GM23338 (cell line): ENCODE results near the gene TMEM161B. TPM values are rescaled to one million over a fixed set of nuclear protein-coding genes. Genes with fewer than 3 reads are reported as not detected.

Experiments
- ATAC-seq: fragments of 200-7000 bp; cut with Tn5 transposase; 3 replicates; pipeline ENCODE4 v1.9.1; 2020
- DNase-seq: peaks from one replicate; pipeline ENCODE4 v3.0.0-alpha.2; 2015; ENCODE audit warnings: low spot score
- H2AFZ ChIP-seq: fragments of 200-600 bp; sonication (generic); 2 replicates; pipeline ENCODE4 v1.8.0; 2016; ENCODE audit warnings: antibody characterized with exemption, mild to moderate bottlenecking, moderate library complexity
- H3F3A ChIP-seq: fragments of 200-600 bp; sonication (generic); replicated peaks from 2 replicates; pipeline ENCODE4 v1.8.0; 2017; ENCODE audit warnings: antibody characterized with exemption, mixed run types, low read depth
- H3K27ac ChIP-seq: fragments of 200-600 bp; sonication (generic); 2 replicates; pipeline ENCODE4 v1.6.1; 2016; ENCODE audit warnings: low read depth
- H3K27me3 ChIP-seq: fragments of 200-600 bp; sonication (generic); 2 replicates; pipeline ENCODE4 v1.8.0; 2016; ENCODE audit warnings: mild to moderate bottlenecking, mixed run types, moderate library complexity; ENCODE audit not compliant: insufficient read depth
- H3K36me3 ChIP-seq: fragments of 200-600 bp; sonication (generic); 2 replicates; pipeline ENCODE4 v1.8.0; 2016; ENCODE audit warnings: mild to moderate bottlenecking; ENCODE audit not compliant: insufficient read depth
- H3K4me1 ChIP-seq: fragments of 200-600 bp; sonication (generic); 2 replicates; pipeline ENCODE4 v1.8.0; 2016; ENCODE audit warnings: mild to moderate bottlenecking, moderate library complexity; ENCODE audit not compliant: insufficient read depth
- H3K4me2 ChIP-seq: fragments of 200-600 bp; sonication (generic); 2 replicates; pipeline ENCODE4 v1.7.1; 2017; ENCODE audit warnings: mixed run types
- H3K4me3 ChIP-seq: fragments of 200-600 bp; sonication (generic); 2 replicates; pipeline ENCODE4 v1.6.1; 2016; ENCODE audit warnings: mixed run types
- H3K79me2 ChIP-seq: fragments of 200-600 bp; sonication (generic); replicated peaks from 2 replicates; pipeline ENCODE4 v1.8.0; 2017; ENCODE audit warnings: mild to moderate bottlenecking; ENCODE audit not compliant: insufficient read depth
- H3K9me2 ChIP-seq: fragments of 200-600 bp; sonication (generic); 2 replicates; pipeline ENCODE4 v1.8.0; 2017; ENCODE audit not compliant: insufficient read depth
- H4K20me1 ChIP-seq: fragments of 200-600 bp; sonication (generic); replicated peaks from 2 replicates; pipeline ENCODE4 v1.8.0; 2017; ENCODE audit warnings: mild to moderate bottlenecking; ENCODE audit not compliant: insufficient read depth
- H3K27ac Mint-ChIP-seq: 2 replicates; pipeline ENCODE4 v1.8.0; 2020; ENCODE audit warnings: inconsistent platforms, mild to moderate bottlenecking, moderate library complexity, mixed read lengths
- H3K27me3 Mint-ChIP-seq: 3 replicates; pipeline ENCODE4 v1.8.0; 2022; ENCODE audit warnings: low read depth, mild to moderate bottlenecking, moderate library complexity, mixed read lengths, inconsistent platforms; ENCODE audit not compliant: insufficient read depth, poor library complexity
- H3K36me3 Mint-ChIP-seq: 3 replicates; pipeline ENCODE4 v1.8.0; 2021; ENCODE audit warnings: low read depth, mild to moderate bottlenecking, inconsistent platforms, moderate library complexity, mixed read lengths
- H3K4me1 Mint-ChIP-seq: 3 replicates; pipeline ENCODE4 v1.8.0; 2020; ENCODE audit warnings: mild to moderate bottlenecking, inconsistent platforms, mixed read lengths
- H3K4me3 Mint-ChIP-seq: 3 replicates; pipeline ENCODE4 v1.8.0; 2021; ENCODE audit warnings: moderate library complexity, mild to moderate bottlenecking, inconsistent platforms, mixed read lengths
- H3K9me3 Mint-ChIP-seq: 3 replicates; pipeline ENCODE4 v1.8.0; 2020; ENCODE audit warnings: moderate library complexity, mild to moderate bottlenecking, inconsistent platforms, mixed read lengths
- CREB1 ChIP-seq: fragments of 250-450 bp; sonication (Bioruptor Pico); IDR thresholded peaks from 2 replicates; pipeline ENCODE4 v1.5.0; 2020; ENCODE audit warnings: low read depth, mild to moderate bottlenecking, moderate library complexity
- CTCF ChIP-seq, 2 experiments: fragments of 200-600 bp in 1 of 2; sonication (generic) in 1 of 2; conservative IDR thresholded peaks; 2 replicates each; pipeline versions ENCODE4 v1.5.1 to v1.6.1; 2016 to 2017; ENCODE audit warnings: antibody characterized with exemption in 2 of 2, low read depth in 2 of 2, mild to moderate bottlenecking in 2 of 2, moderate library complexity in 1 of 2
- ETS1 ChIP-seq: IDR thresholded peaks from 2 replicates; pipeline ENCODE4 v1.6.1; 2016; ENCODE audit warnings: antibody characterized with exemption
- EZH2 ChIP-seq: fragments of 200-600 bp; sonication (generic); IDR thresholded peaks from one replicate; pipeline ENCODE4 v1.8.0; 2017; ENCODE audit warnings: antibody characterized with exemption, mild to moderate bottlenecking, low read depth; ENCODE audit not compliant: unreplicated experiment
- EZH2phosphoT487 ChIP-seq: fragments of 200-600 bp; sonication (generic); IDR thresholded peaks from one replicate; pipeline ENCODE4 v1.8.1; 2018; ENCODE audit warnings: antibody characterized with exemption; ENCODE audit not compliant: unreplicated experiment
- JUNB ChIP-seq: IDR thresholded peaks from one replicate; pipeline ENCODE4 v1.6.1; 2016; ENCODE audit warnings: antibody characterized with exemption; ENCODE audit not compliant: unreplicated experiment
- NANOG ChIP-seq: IDR thresholded peaks from 2 replicates; pipeline ENCODE4 v1.6.1; 2016; ENCODE audit warnings: antibody characterized with exemption, borderline replicate concordance
- POLR2AphosphoS5 ChIP-seq: IDR thresholded peaks from 2 replicates; pipeline ENCODE4 v1.6.1; 2016; ENCODE audit warnings: antibody characterized with exemption, low read depth
- STAT1 ChIP-seq: IDR thresholded peaks from one replicate; pipeline ENCODE4 v1.6.1; 2016; ENCODE audit warnings: antibody characterized with exemption; ENCODE audit not compliant: unreplicated experiment
- ZNF114 ChIP-seq: fragments of 250-450 bp; sonication (Bioruptor Pico); IDR thresholded peaks from 2 replicates; pipeline ENCODE4 v1.5.0; 2020; ENCODE audit warnings: mild to moderate bottlenecking, moderate library complexity
- ZNF462 ChIP-seq: fragments of 250-450 bp; sonication (Bioruptor Pico); IDR thresholded peaks from 2 replicates; pipeline ENCODE4 v1.5.0; 2020; ENCODE audit warnings: mild to moderate bottlenecking, moderate library complexity
- polyA plus RNA-seq: library from polyadenylated mRNA; unstranded; fragments of >200 nt; fragmentation: Nextera tagmentation; extraction: Ambion mirVana; gene quantifications from 2 replicates; pipeline ENCODE4 v1.2.1, GENCODE V29; 2016
- total RNA-seq: library from RNA; depleted of rRNA; stranded (reverse); fragments of >200 nt; shearing (Covaris generic); gene quantifications from 2 replicates; pipeline ENCODE4 v1.2.3, GENCODE V29; 2014

TMEM161B gene
- total and polyA plus RNA-seq, 2 experiments from 2014 or later, result 11.9 to 25.5 TPM

GRCh38 chr5:88288528-88289197 is 20.0 kb upstream of the TMEM161B start (continued):
- TF ChIP-seq EZH2phosphoT487 (no peak), JUNB (no peak), NANOG (no peak), CREB1 (CRISPR knock-in tag) (no peak)

- peaks cover 5% of the 10 kb centered on the region; the same call in 1 of the 3 replicates for H3K36me3 Mint-ChIP-seq
- H3K4me1 Mint-ChIP-seq, result peaks cover 8% of the 10 kb centered on the region; the same call in 2 of the 3 replicates
- H3K4me3 ChIP-seq, result no peak overlapping the region
Measured at GRCh38 chr5:88287846-88288527, 19.3 kb upstream of the TMEM161B start.

More at GRCh38 chr5:88287846-88288527, 19.3 kb upstream of the TMEM161B start:
- H3K9me2 ChIP-seq, result no peaks in the 10 kb centered on the region
- H3K9me3 Mint-ChIP-seq, result no peaks in the 10 kb centered on the region
- H3K27me3 Mint-ChIP-seq, result no peaks in the 10 kb centered on the region
- no peak overlapping the region for H3K27ac ChIP-seq
- ATAC-seq (no peak), DNase-seq (no peak)
- no peaks in the 10 kb centered on the region for H3K79me2 ChIP-seq
- no peak overlapping the region for H2AFZ ChIP-seq
- H4K20me1 ChIP-seq, result no peaks in the 10 kb centered on the region
- H3K36me3 ChIP-seq, result peaks cover 3% of the 10 kb centered on the region; the same call in 1 of the 2 replicates
- H3K4me2 ChIP-seq, result no peak overlapping the region
- H3K4me1 ChIP-seq, result 0 out of 2 replicates have a peak, but pooled peaks cover 2% of the 10 kb centered on the region
- no peaks in the 10 kb centered on the region for H3F3A ChIP-seq
- H3K4me3 Mint-ChIP-seq, result no peak overlapping the region
- no peak overlapping the region for H3K27ac Mint-ChIP-seq
- H3K27me3 ChIP-seq, result no peaks in the 10 kb centered on the region
- TF ChIP-seq POLR2AphosphoS5 (no peak), EZH2 (no peak), ZNF462 (CRISPR knock-in tag) (no peak), CTCF (conservative IDR thresholded peaks at IDR 0.05; ENCODE audit: low read depth in 2 of 2) (no peak), CREB1 (CRISPR knock-in tag) (no peak), ETS1 (no peak), ZNF114 (no peak), STAT1 (no peak), EZH2phosphoT487 (no peak)
